Testis (tissue), 2 donors: Measurements from ENCODE around the gene AGAP1.

Experiments used
- POLR2A ChIP-seq: fragments of 450-650 bp; IDR thresholded peaks from one replicate; pipeline ENCODE4 v1.6.1; 2017; ENCODE audit warnings: antibody characterized with exemption, mild to moderate bottlenecking, moderate library complexity
- TF ChIP-seq, protein P1 (sequence below), 3 experiments: fragments of 450-650 bp in 2 of 3; fragments of 200-600 bp in 1 of 3; sonication (generic) in 1 of 3; IDR thresholded peaks; one replicate each; pipeline ENCODE4 v1.5.1; 2016 to 2019; ENCODE audit warnings: antibody characterized with exemption in 3 of 3, mild to moderate bottlenecking in 2 of 3, moderate library complexity in 1 of 3

DNA sequence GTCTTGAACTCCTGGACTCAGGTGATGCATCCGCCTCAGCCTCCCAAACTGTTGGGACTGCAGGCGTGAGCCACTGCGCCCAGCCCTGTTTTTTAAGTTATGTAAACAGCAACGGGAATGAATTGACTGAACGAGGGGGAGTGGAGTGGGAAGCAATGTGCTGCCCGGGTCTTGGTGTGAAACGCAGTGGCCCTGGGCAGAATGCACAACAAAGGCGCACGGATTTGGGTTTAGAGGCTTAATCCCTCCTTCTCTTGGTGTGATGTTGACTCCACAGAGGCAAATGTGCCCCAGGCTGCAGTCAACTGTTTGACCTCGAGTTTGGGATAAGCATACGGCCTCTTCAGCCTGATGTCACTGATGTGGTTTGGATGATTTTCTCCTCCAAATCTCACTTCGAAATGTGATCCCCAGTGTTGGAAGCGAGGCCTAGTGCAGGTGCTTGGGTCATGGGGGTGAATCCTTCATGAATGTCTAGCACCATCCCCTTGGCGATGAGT is 97.4 kb downstream of the AGAP1 start:
- TF ChIP-seq, protein P1, sequence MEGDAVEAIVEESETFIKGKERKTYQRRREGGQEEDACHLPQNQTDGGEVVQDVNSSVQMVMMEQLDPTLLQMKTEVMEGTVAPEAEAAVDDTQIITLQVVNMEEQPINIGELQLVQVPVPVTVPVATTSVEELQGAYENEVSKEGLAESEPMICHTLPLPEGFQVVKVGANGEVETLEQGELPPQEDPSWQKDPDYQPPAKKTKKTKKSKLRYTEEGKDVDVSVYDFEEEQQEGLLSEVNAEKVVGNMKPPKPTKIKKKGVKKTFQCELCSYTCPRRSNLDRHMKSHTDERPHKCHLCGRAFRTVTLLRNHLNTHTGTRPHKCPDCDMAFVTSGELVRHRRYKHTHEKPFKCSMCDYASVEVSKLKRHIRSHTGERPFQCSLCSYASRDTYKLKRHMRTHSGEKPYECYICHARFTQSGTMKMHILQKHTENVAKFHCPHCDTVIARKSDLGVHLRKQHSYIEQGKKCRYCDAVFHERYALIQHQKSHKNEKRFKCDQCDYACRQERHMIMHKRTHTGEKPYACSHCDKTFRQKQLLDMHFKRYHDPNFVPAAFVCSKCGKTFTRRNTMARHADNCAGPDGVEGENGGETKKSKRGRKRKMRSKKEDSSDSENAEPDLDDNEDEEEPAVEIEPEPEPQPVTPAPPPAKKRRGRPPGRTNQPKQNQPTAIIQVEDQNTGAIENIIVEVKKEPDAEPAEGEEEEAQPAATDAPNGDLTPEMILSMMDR (IDR thresholded peaks at IDR 0.05): no peak
- no peak for TF ChIP-seq POLR2A
